CD8-positive, alpha-beta memory T cell (primary cell): ENCODE measurements around the gene ATP8B1. TPM values are rescaled to one million over a fixed set of nuclear protein-coding genes. Genes with fewer than 3 reads are reported as not detected.

Experiments used
- CTCF ChIA-PET: fragments of 350-600 bp; sonication (Branson Sonifier 250); formaldehyde crosslinking; loops from one replicate; lab custom pipeline; 2021; ENCODE audit warnings: antibody characterized with exemption; lab: Charles Lee
- POLR2A ChIA-PET: fragments of 350-600 bp; sonication (Branson Sonifier 250); formaldehyde crosslinking; loops from one replicate; lab custom pipeline; 2021; ENCODE audit warnings: antibody characterized with exemption; lab: Charles Lee
- DNase-seq, 5 donors: peaks; one replicate each; pipeline versions ENCODE4 v3.0.0 to v3.0.0-alpha.2; 2020 to 2022; ENCODE audit warnings: mixed read lengths in 1 of 5
- H3K27ac ChIP-seq: one replicate; pipeline ENCODE4 v1.7.0; 2013; ENCODE audit warnings: low read depth, mild to moderate bottlenecking, low read length, moderate library complexity
- H3K27me3 ChIP-seq: 2 replicates; pipeline ENCODE4 v1.7.0; 2013; ENCODE audit warnings: low read length, mild to moderate bottlenecking; ENCODE audit not compliant: insufficient read depth, poor library complexity, severe bottlenecking
- H3K36me3 ChIP-seq: 2 replicates; pipeline ENCODE4 v1.7.0; 2013; ENCODE audit warnings: mild to moderate bottlenecking, low read length, moderate library complexity; ENCODE audit not compliant: insufficient read depth
- H3K4me1 ChIP-seq: 2 replicates; pipeline ENCODE4 v1.7.0; 2013; ENCODE audit warnings: mild to moderate bottlenecking, low read length, moderate library complexity; ENCODE audit not compliant: insufficient read depth
- H3K4me3 ChIP-seq: 2 replicates; pipeline ENCODE4 v1.7.0; 2013; ENCODE audit warnings: mild to moderate bottlenecking, low read length
- H3K9me3 ChIP-seq: 2 replicates; pipeline ENCODE4 v1.7.0; 2013; ENCODE audit warnings: mild to moderate bottlenecking, low read length
- H3K27ac Mint-ChIP-seq, 8 donors: one replicate each; pipeline ENCODE4 v1.8.0; 2020 to 2021; ENCODE audit warnings: mixed read lengths in 8 of 8, mild to moderate bottlenecking in 6 of 8, inconsistent platforms in 3 of 8, moderate library complexity in 3 of 8
- H3K27me3 Mint-ChIP-seq, 2 donors: one replicate each; pipeline ENCODE4 v1.8.0; 2020 to 2021; ENCODE audit warnings: mixed read lengths in 2 of 2, mild to moderate bottlenecking in 1 of 2, moderate library complexity in 1 of 2
- H3K36me3 Mint-ChIP-seq, 3 donors: one replicate each; pipeline ENCODE4 v1.8.0; 2020 to 2021; ENCODE audit warnings: mixed read lengths in 3 of 3, inconsistent platforms in 1 of 3, mild to moderate bottlenecking in 1 of 3
- H3K4me1 Mint-ChIP-seq, 3 donors: one replicate each; pipeline ENCODE4 v1.8.0; 2020 to 2021; ENCODE audit warnings: mixed read lengths in 3 of 3, inconsistent platforms in 1 of 3, mild to moderate bottlenecking in 1 of 3
- H3K4me3 Mint-ChIP-seq, 7 donors: one replicate each; pipeline ENCODE4 v1.8.0; 2020 to 2021; ENCODE audit warnings: mixed read lengths in 7 of 7, mild to moderate bottlenecking in 6 of 7, moderate library complexity in 4 of 7, inconsistent platforms in 2 of 7
- H3K9me3 Mint-ChIP-seq, 5 donors: one replicate each; pipeline ENCODE4 v1.8.0; 2020 to 2022; ENCODE audit warnings: mixed read lengths in 5 of 5, mild to moderate bottlenecking in 3 of 5, moderate library complexity in 2 of 5, inconsistent platforms in 1 of 5
- polyA plus RNA-seq: library from polyadenylated mRNA; unstranded; fragments of 300-500 nt; fragmentation: Illumina TruSeq; gene quantifications from one replicate; pipeline ENCODE4 v1.2.3, GENCODE V29; 2021
- total RNA-seq, 2 experiments: library from RNA; stranded (reverse); gene quantifications; one replicate each; pipeline ENCODE4 v1.2.3, GENCODE V29; 2021

The ATP8B1 gene
- total and polyA plus RNA-seq, 3 experiments from 2014 or later: not detected

GRCh38 chr18:57806201-57806977 lies 3.3 kb upstream of the ATP8B1 start:
- H3K4me3 ChIP-seq: no peak overlapping the region
- ChIA-PET POLR2A (interaction anchor here (0.7 kb wide), 1 partner anchor 9 kb away, joined by 3 read pairs; no protein-coding TSS in a partner anchor), CTCF (no interaction called here)
- Mint-ChIP-seq H3K9me3 (peaks cover 2 to 11% (median 3%) of the 10 kb centered on the region in 5 donors), H3K27ac (no peak overlapping the region), H3K36me3 (peaks cover 0 to 3% (median 0%) of the 10 kb centered on the region in 3 donors), H3K4me3 (no peak overlapping the region), H3K4me1 (peaks cover 0 to 15% (median 7%) of the 10 kb centered on the region in 3 donors), H3K27me3 (peaks cover 19 to 38% of the 10 kb centered on the region in 2 donors)
- H3K4me1 ChIP-seq: no peaks in the 10 kb centered on the region
- H3K36me3 ChIP-seq: no peaks in the 10 kb centered on the region
- H3K9me3 ChIP-seq: no peaks in the 10 kb centered on the region
- peaks cover 13% of the 10 kb centered on the region for H3K27me3 ChIP-seq
- DNase-seq: no peak
- no peak overlapping the region for H3K27ac ChIP-seq

DNA sequence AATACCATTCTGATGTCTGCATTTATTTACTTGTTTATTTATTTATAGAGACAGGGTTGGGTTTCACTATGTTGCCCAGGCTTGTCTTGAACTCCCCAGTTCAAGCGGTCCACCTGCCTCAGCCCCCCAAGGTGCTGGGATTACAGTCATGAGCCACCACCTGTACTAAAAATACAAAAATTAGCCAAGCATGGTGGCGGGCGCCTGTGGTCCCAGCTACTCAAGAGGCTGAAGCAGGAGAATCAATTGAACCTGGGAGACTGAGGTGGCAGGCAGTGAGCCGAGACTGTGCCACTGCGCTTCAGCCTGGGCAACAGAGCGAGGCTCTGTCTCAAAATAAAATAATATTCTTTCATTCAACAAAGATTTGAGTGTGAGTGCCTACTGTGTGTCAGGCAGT lies 2.0 kb upstream of the ATP8B1 start:
- H3K4me1 Mint-ChIP-seq: peaks cover 0 to 18% (median 10%) of the 10 kb centered on the region in 3 donors
- H3K27ac Mint-ChIP-seq: no peak overlapping the region
- H3K27ac ChIP-seq: no peak overlapping the region
- H3K27me3 ChIP-seq: peaks cover 13% of the 10 kb centered on the region
- H3K9me3 Mint-ChIP-seq: peaks cover 0 to 8% (median 0%) of the 10 kb centered on the region in 5 donors
- no peaks in the 10 kb centered on the region for H3K36me3 Mint-ChIP-seq
- H3K4me1 ChIP-seq: no peaks in the 10 kb centered on the region
- H3K36me3 ChIP-seq: no peaks in the 10 kb centered on the region
- CTCF ChIA-PET: no interaction called here
- H3K9me3 ChIP-seq: no peaks in the 10 kb centered on the region
- POLR2A ChIA-PET: no interaction called here
- H3K4me3 ChIP-seq: no peak overlapping the region
- peaks cover 19 to 44% of the 10 kb centered on the region in 2 donors for H3K27me3 Mint-ChIP-seq
- no peak overlapping the region for H3K4me3 Mint-ChIP-seq
- no peak for DNase-seq

DNA sequence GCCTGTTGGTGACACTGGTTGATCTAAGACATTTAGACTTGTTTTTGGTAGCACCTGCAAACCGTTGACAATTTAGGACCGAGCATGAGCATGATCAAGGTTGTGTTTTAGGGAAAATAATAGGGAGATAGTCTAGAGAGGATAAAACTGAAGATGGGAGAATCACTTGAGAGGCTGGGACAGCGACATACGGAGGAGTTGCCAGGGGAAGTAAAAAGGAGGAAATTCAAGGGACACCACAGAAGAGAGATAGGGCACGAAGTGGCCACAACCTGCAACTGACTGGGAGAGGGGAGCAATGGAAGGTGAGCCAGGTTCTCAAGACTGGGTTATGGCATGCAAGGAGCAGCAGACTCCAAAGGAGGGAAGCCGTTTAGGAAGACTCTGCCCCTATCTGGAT lies 1.4 kb upstream of the ATP8B1 start:
- CTCF ChIA-PET: no interaction called here
- H3K27ac ChIP-seq: no peak overlapping the region
- peaks cover 0 to 18% (median 10%) of the 10 kb centered on the region in 3 donors for H3K4me1 Mint-ChIP-seq
- H3K27ac Mint-ChIP-seq: no peak overlapping the region
- no peak overlapping the region for H3K4me3 ChIP-seq
- H3K9me3 Mint-ChIP-seq: peaks cover 0 to 8% (median 0%) of the 10 kb centered on the region in 5 donors
- POLR2A ChIA-PET: no interaction called here
- no peak overlapping the region for H3K4me3 Mint-ChIP-seq
- no peak for DNase-seq
- no peaks in the 10 kb centered on the region for H3K9me3 ChIP-seq
- peaks cover 13% of the 10 kb centered on the region for H3K27me3 ChIP-seq
- no peaks in the 10 kb centered on the region for H3K4me1 ChIP-seq
- H3K36me3 ChIP-seq: no peaks in the 10 kb centered on the region
- peaks cover 20 to 49% of the 10 kb centered on the region in 2 donors for H3K27me3 Mint-ChIP-seq
- no peaks in the 10 kb centered on the region for H3K36me3 Mint-ChIP-seq

GRCh38 chr18:57802213-57803102 lies 657 bp downstream of the ATP8B1 start:
- Histone ChIP-seq H3K36me3 (no peaks in the 10 kb centered on the region), H3K27ac (no peak overlapping the region), H3K27me3 (peaks cover 13% of the 10 kb centered on the region), H3K4me1 (no peaks in the 10 kb centered on the region), H3K9me3 (no peaks in the 10 kb centered on the region), H3K4me3 (no peak overlapping the region)
- Mint-ChIP-seq H3K27me3 (peaks cover 25 to 49% of the 10 kb centered on the region in 2 donors), H3K4me1 (peaks cover 0 to 18% (median 10%) of the 10 kb centered on the region in 3 donors), H3K4me3 (peak overlapping the region in 1 of 7 donors; percentile 20), H3K9me3 (peaks cover 0 to 8% (median 0%) of the 10 kb centered on the region in 5 donors), H3K27ac (no peak overlapping the region), H3K36me3 (no peaks in the 10 kb centered on the region)
- POLR2A ChIA-PET: no interaction called here
- CTCF ChIA-PET: no interaction called here
- DNase-seq: no peak

DNA sequence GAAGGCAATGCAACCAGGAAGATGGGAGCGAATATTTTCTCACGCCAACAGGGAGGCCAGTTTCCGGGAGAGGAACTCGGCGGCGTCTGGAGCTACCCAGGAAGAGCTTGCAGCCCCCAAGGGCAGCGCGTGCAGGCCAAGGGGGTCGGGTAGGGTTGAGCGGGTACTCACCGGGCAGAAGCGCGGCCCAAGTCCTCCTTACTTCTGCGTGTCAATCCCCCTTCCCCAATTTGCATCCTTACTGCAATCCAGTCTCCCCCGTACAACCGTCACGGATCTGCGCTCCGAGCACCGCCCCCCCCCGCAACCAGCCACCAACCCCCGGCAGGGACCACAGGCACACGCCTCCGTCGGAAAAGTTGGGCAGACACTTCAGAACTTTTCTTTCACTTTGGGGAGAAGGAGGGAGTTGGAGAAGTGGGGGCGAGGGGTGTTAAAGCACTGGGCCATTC lies 1.3 kb downstream of the ATP8B1 start:
- Mint-ChIP-seq H3K27me3 (peaks cover 23 to 52% of the 10 kb centered on the region in 2 donors), H3K27ac (no peak overlapping the region), H3K9me3 (peaks cover 0 to 9% (median 0%) of the 10 kb centered on the region in 5 donors), H3K4me3 (peak overlapping the region in 2 of 7 donors; percentile 12 to 20), H3K4me1 (peaks cover 0 to 18% (median 10%) of the 10 kb centered on the region in 3 donors), H3K36me3 (no peaks in the 10 kb centered on the region)
- H3K9me3 ChIP-seq: no peaks in the 10 kb centered on the region
- no peaks in the 10 kb centered on the region for H3K4me1 ChIP-seq
- POLR2A ChIA-PET: no interaction called here
- H3K27ac ChIP-seq: no peak overlapping the region
- no peak overlapping the region for H3K4me3 ChIP-seq
- H3K27me3 ChIP-seq: peaks cover 13% of the 10 kb centered on the region
- H3K36me3 ChIP-seq: no peaks in the 10 kb centered on the region
- DNase-seq: no peak
- CTCF ChIA-PET: no interaction called here

DNA sequence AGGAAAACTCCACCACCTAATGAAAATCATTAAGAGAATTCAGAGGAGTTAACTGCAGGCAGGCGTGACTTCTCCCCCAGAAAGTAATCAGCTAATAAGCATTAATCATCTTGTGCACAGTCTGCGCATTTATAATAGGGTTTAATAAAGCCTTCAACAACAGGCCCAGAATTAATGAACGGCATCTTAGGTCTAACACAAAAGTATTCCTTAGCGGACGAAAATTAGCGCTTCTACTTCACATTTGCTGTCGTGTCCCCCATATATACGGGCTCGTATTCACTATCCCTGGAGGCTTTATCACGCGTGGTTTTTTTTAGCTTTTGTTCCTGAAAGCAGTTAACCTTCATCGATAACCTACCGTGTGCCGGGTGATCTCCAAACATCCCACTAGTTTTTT lies 1.8 kb downstream of the ATP8B1 start:
- CTCF ChIA-PET: no interaction called here
- no peak overlapping the region for H3K27ac Mint-ChIP-seq

DNA sequence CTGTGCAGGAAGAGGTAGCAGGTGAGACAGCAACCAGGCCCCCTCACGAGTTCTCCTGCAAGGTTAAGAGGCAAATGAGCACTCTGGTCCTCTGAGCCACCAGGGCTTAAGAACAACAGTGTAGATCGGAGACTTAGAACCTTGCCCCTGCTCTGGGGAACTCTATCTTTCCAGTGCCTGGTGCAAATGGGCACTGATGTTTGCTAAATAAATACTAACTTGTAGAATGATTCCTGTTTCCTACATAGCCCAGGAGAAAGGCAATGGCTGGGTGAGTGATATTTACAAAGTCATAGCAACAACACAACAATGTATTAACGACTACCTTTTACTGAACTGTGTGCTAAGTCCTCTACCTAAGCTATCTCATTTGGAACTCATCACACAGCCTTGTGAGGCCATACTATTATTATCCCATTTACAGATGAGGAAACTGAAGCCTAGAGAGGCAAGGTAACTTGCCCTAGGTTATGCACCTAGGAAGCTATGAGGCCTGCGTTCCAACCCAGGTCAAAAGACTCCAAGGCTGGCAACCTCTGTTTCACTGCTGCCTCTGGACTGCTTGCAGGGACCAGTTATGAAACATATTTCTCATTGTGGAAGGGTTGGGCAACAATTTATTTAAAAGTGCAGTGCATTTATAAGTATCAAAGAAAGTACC lies 4.3 kb downstream of the ATP8B1 start:
- no peak for DNase-seq
- H3K27ac Mint-ChIP-seq: no peak overlapping the region
- H3K4me1 ChIP-seq: no peaks in the 10 kb centered on the region
- CTCF ChIA-PET: no interaction called here
- peaks cover 0 to 15% (median 8%) of the 10 kb centered on the region in 5 donors for H3K9me3 Mint-ChIP-seq
- POLR2A ChIA-PET: no interaction called here
- no peak overlapping the region for H3K4me3 ChIP-seq
- H3K4me3 Mint-ChIP-seq: no peak overlapping the region
- peaks cover 0 to 15% (median 10%) of the 10 kb centered on the region in 3 donors for H3K4me1 Mint-ChIP-seq
- peaks cover 13 to 43% of the 10 kb centered on the region in 2 donors for H3K27me3 Mint-ChIP-seq
- no peak overlapping the region for H3K27ac ChIP-seq
- H3K27me3 ChIP-seq: peaks cover 8% of the 10 kb centered on the region
- peaks cover 0 to 5% (median 1%) of the 10 kb centered on the region in 3 donors for H3K36me3 Mint-ChIP-seq
- H3K9me3 ChIP-seq: no peaks in the 10 kb centered on the region
- H3K36me3 ChIP-seq: no peaks in the 10 kb centered on the region

More for the DNA sequence above, 1.8 kb downstream of the ATP8B1 start:
- no peaks in the 10 kb centered on the region for H3K36me3 ChIP-seq
- H3K9me3 Mint-ChIP-seq: peaks cover 0 to 10% (median 0%) of the 10 kb centered on the region in 5 donors
- no peak for DNase-seq
- POLR2A ChIA-PET: no interaction called here
- H3K9me3 ChIP-seq: no peaks in the 10 kb centered on the region
- H3K4me1 ChIP-seq: no peaks in the 10 kb centered on the region
- H3K27me3 Mint-ChIP-seq: peaks cover 21 to 52% of the 10 kb centered on the region in 2 donors
- no peak overlapping the region for H3K27ac ChIP-seq
- peak overlapping the region in 1 of 7 donors; percentile 20 for H3K4me3 Mint-ChIP-seq
- peaks cover 13% of the 10 kb centered on the region for H3K27me3 ChIP-seq
- H3K36me3 Mint-ChIP-seq: no peaks in the 10 kb centered on the region
- H3K4me3 ChIP-seq: no peak overlapping the region
- peaks cover 0 to 18% (median 10%) of the 10 kb centered on the region in 3 donors for H3K4me1 Mint-ChIP-seq
